Ishikawa (cell line): ENCODE measurements around the gene PDZRN3.

Source experiments
- CEBPB ChIP-seq: IDR thresholded peaks from 2 replicates; pipeline ENCODE4 v1.6.1; 2012
- CREB1 ChIP-seq: IDR thresholded peaks from 2 replicates; pipeline ENCODE4 v1.6.1; 2012; ENCODE audit warnings: low read depth
- EGR1 ChIP-seq: IDR thresholded peaks from 2 replicates; pipeline ENCODE4 v1.6.1; 2012
- EP300 ChIP-seq: IDR thresholded peaks from 2 replicates; pipeline ENCODE4 v1.6.1; 2012; ENCODE audit warnings: borderline replicate concordance
- FOXM1 ChIP-seq: IDR thresholded peaks from 2 replicates; pipeline ENCODE4 v1.6.1; 2012; ENCODE audit warnings: low read depth, borderline replicate concordance
- MAX ChIP-seq: IDR thresholded peaks from 2 replicates; pipeline ENCODE4 v1.6.1; 2012
- NFIC ChIP-seq: IDR thresholded peaks from 2 replicates; pipeline ENCODE4 v1.6.1; 2012
- RAD21 ChIP-seq: IDR thresholded peaks from 2 replicates; pipeline ENCODE4 v1.6.1; 2012; ENCODE audit warnings: low read depth
- TAF1 ChIP-seq: IDR thresholded peaks from 2 replicates; pipeline ENCODE4 v1.6.1; 2012; ENCODE audit warnings: low read depth, mild to moderate bottlenecking
- TCF12 ChIP-seq: IDR thresholded peaks from 2 replicates; pipeline ENCODE4 v1.6.1; 2012; ENCODE audit warnings: low read depth
- TEAD4 ChIP-seq: IDR thresholded peaks from 2 replicates; pipeline ENCODE4 v1.6.1; 2012
- USF1 ChIP-seq: IDR thresholded peaks from 2 replicates; pipeline ENCODE4 v1.6.1; 2012
- YY1 ChIP-seq: IDR thresholded peaks from 2 replicates; pipeline ENCODE4 v1.6.1; 2012; ENCODE audit warnings: low read depth
- ZBTB7A ChIP-seq: IDR thresholded peaks from 2 replicates; pipeline ENCODE4 v1.6.1; 2012; ENCODE audit warnings: low read depth
- TF ChIP-seq, protein P1 (sequence below): IDR thresholded peaks from 2 replicates; pipeline ENCODE4 v1.6.1; 2012; ENCODE audit warnings: low read depth, mild to moderate bottlenecking

The PDZRN3 gene

GRCh38 chr3:73498764-73499622 lies 125.7 kb downstream of the PDZRN3 start:
- TF ChIP-seq YY1, result no peak
- TF ChIP-seq NFIC, result no peak
- TF ChIP-seq CEBPB, result no peak
- no peak for TF ChIP-seq TCF12
- TF ChIP-seq USF1, result no peak
- TF ChIP-seq EGR1, result no peak
- TF ChIP-seq ZBTB7A, result no peak
- TF ChIP-seq, protein P1, sequence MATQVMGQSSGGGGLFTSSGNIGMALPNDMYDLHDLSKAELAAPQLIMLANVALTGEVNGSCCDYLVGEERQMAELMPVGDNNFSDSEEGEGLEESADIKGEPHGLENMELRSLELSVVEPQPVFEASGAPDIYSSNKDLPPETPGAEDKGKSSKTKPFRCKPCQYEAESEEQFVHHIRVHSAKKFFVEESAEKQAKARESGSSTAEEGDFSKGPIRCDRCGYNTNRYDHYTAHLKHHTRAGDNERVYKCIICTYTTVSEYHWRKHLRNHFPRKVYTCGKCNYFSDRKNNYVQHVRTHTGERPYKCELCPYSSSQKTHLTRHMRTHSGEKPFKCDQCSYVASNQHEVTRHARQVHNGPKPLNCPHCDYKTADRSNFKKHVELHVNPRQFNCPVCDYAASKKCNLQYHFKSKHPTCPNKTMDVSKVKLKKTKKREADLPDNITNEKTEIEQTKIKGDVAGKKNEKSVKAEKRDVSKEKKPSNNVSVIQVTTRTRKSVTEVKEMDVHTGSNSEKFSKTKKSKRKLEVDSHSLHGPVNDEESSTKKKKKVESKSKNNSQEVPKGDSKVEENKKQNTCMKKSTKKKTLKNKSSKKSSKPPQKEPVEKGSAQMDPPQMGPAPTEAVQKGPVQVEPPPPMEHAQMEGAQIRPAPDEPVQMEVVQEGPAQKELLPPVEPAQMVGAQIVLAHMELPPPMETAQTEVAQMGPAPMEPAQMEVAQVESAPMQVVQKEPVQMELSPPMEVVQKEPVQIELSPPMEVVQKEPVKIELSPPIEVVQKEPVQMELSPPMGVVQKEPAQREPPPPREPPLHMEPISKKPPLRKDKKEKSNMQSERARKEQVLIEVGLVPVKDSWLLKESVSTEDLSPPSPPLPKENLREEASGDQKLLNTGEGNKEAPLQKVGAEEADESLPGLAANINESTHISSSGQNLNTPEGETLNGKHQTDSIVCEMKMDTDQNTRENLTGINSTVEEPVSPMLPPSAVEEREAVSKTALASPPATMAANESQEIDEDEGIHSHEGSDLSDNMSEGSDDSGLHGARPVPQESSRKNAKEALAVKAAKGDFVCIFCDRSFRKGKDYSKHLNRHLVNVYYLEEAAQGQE, result no peak
- no peak for TF ChIP-seq RAD21
- TF ChIP-seq CREB1, result no peak
- TF ChIP-seq MAX, result no peak
- TF ChIP-seq TAF1, result no peak
- TF ChIP-seq FOXM1, result no peak
- no peak for TF ChIP-seq EP300
- no peak for TF ChIP-seq TEAD4

- TF ChIP-seq CREB1 (no peak), TCF12 (no peak), TAF1 (no peak), USF1 (no peak)
Measured at GRCh38 chr3:73497646-73498406, 126.9 kb downstream of the PDZRN3 start.

- no peak for TF ChIP-seq ZBTB7A
- no peak for TF ChIP-seq NFIC
- no peak for TF ChIP-seq RAD21
- TF ChIP-seq EP300, result no peak
- no peak for TF ChIP-seq TCF12
- TF ChIP-seq USF1, result peak; percentile 15; the same call in 1 of the 2 replicates
- TF ChIP-seq MAX, result no peak
- TF ChIP-seq, protein P1, result no peak
- no peak for TF ChIP-seq CREB1
- peak; percentile 18; the same call in 1 of the 2 replicates for TF ChIP-seq TEAD4
- no peak for TF ChIP-seq TAF1
- TF ChIP-seq YY1, result no peak
Measured at GRCh38 chr3:73493543-73494308, 131.0 kb downstream of the PDZRN3 start.

DNA sequence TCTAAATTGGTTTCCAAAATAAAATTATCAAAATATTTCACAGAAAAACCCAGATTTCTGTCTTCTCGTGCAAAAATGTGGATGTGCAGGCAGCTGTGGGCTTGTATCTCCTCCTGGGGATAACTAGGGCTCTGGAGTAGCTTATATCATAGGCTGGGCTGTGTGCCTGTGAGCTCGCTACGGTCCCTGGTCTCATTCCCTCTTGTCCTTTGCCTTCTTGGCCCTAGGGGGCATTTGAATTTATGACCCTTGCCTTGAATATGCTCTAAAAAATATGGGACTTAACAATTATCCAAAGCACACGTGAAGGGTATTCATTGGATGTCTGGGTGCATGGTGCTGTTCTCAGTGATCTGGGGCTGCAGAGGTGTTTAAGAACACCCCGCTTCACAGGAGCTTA lies 132.6 kb downstream of the PDZRN3 start:
- TF ChIP-seq YY1 (no peak), USF1 (no peak), MAX (no peak), EGR1 (no peak), EP300 (no peak), RAD21 (no peak), TAF1 (no peak), TEAD4 (no peak), FOXM1 (no peak), CREB1 (no peak), TCF12 (no peak), CEBPB (no peak), ZBTB7A (no peak), NFIC (no peak)
- TF ChIP-seq, protein P1, result no peak
